Peyer's patch (tissue), 4 donors: Measurements from ENCODE around the gene MGAT5B.

Source experiments
- POLR2A ChIP-seq, 2 donors: fragments of 450-650 bp; IDR thresholded peaks; one replicate each; pipeline ENCODE4 v1.5.1; 2017; ENCODE audit warnings: antibody characterized with exemption in 2 of 2, mild to moderate bottlenecking in 2 of 2, moderate library complexity in 2 of 2
- TF ChIP-seq, protein P1 (sequence below), 6 experiments: fragments of 450-650 bp in 4 of 6; fragments of 200-600 bp in 2 of 6; sonication (generic) in 1 of 6; IDR thresholded peaks; one replicate each; pipeline ENCODE4 v1.5.1; 2017 to 2019; ENCODE audit warnings: antibody characterized with exemption in 6 of 6, mild to moderate bottlenecking in 3 of 6, moderate library complexity in 1 of 6

DNA sequence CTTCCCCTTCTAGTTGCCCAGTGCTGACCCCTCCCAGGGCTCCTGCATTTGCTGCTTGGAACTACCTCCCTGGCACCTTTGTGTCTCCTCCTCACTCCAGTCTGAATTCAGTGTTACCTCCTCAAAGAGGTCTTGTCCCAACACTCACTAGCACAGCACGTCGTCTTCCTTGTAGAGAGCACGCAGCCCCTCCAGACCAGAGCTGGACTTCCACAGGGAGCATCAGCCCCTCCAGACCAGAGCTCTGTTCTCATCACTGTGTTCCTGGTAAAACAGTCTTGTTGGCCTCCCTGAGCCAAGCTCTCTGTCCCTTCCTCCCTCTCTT is 27.8 kb upstream of the MGAT5B start:
- TF ChIP-seq, protein P1, sequence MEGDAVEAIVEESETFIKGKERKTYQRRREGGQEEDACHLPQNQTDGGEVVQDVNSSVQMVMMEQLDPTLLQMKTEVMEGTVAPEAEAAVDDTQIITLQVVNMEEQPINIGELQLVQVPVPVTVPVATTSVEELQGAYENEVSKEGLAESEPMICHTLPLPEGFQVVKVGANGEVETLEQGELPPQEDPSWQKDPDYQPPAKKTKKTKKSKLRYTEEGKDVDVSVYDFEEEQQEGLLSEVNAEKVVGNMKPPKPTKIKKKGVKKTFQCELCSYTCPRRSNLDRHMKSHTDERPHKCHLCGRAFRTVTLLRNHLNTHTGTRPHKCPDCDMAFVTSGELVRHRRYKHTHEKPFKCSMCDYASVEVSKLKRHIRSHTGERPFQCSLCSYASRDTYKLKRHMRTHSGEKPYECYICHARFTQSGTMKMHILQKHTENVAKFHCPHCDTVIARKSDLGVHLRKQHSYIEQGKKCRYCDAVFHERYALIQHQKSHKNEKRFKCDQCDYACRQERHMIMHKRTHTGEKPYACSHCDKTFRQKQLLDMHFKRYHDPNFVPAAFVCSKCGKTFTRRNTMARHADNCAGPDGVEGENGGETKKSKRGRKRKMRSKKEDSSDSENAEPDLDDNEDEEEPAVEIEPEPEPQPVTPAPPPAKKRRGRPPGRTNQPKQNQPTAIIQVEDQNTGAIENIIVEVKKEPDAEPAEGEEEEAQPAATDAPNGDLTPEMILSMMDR (IDR thresholded peaks at IDR 0.05): no peak
- TF ChIP-seq POLR2A (IDR thresholded peaks at IDR 0.05): no peak
